Bronchial epithelial cell (primary cell): ENCODE data around the gene SLC22A7. TPM values are rescaled to one million over a fixed set of nuclear protein-coding genes. Genes with fewer than 3 reads are reported as not detected.

Source experiments
- DNase-seq: peaks from one replicate; pipeline ENCODE4 v3.0.0-alpha.2; 2010; ENCODE audit warnings: low read depth
- FAIRE-seq: peaks from 2 replicates; lab custom pipeline; 2011; peaks lifted over from hg19 to GRCh38; lab: Jason Lieb, UNC
- H3K27me3 ChIP-seq: 2 replicates; pipeline ENCODE4 v1.5.1; 2011; ENCODE audit warnings: low read length; ENCODE audit not compliant: control insufficient read depth, insufficient read depth
- H3K36me3 ChIP-seq: 2 replicates; pipeline ENCODE4 v1.5.1; 2011; ENCODE audit warnings: low read length; ENCODE audit not compliant: control insufficient read depth, insufficient read depth
- H3K4me3 ChIP-seq: 2 replicates; pipeline ENCODE4 v1.5.1; 2011; ENCODE audit warnings: mild to moderate bottlenecking, low read depth, low read length, control low read depth
- total RNA-seq: library from RNA; depleted of rRNA; stranded (reverse); fragments of >200 nt; gene quantifications from 2 replicates; pipeline ENCODE4 v1.2.1, GENCODE V29; 2014
- TF ChIP-seq, protein P1 (sequence below): IDR thresholded peaks from 2 replicates; pipeline ENCODE4 v1.5.1; 2011; ENCODE audit warnings: mild to moderate bottlenecking, moderate library complexity, low read length, control low read depth, inconsistent platforms; ENCODE audit not compliant: insufficient read depth, severe bottlenecking

SLC22A7 gene
- total RNA-seq, 1 donor from 2014 or later: not detected

DNA sequence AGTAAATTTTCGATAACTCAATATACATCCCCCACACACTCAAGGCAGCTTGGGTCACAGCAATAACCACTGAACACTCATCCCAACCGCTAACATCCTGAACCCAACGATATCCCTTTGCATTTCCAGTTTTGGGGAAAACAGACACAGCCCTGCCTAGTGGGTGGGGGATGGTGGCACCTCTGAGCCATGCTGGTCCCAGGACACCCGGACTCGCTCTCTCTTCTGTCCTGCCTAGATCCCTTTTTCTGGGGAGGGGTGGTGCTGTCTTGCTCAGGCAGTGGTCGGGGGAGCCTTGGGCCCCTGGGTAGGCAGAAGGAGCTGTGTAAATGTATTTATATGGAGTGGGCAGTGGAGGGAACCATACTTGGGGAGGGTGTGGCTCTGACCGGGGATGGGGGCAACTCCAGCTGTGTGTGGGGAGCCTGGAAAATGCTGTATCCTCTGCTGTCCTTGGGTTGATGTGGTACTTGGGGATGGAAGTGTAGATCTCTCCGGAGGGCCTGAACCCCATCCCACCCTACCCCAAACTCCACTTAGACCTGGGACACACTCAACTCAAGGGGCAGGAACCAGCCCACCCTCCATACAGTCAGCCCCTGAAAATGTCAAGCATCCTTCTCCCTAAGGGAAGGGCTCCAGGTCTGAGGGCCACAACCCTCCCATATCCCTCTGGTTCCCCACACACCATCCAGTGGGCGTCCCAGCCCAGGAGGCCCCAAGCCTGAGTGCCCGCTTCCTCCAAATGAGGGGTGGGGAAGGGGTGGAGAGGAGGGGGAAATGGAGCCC, 23.7 kb upstream of the SLC22A7 start:
- DNase-seq (no peak), FAIRE-seq (no peak)
- no peak overlapping the region for H3K4me3 ChIP-seq
- peaks cover 26% of the 10 kb centered on the region for H3K27me3 ChIP-seq
- H3K36me3 ChIP-seq: no peaks in the 10 kb centered on the region
- TF ChIP-seq, protein P1, sequence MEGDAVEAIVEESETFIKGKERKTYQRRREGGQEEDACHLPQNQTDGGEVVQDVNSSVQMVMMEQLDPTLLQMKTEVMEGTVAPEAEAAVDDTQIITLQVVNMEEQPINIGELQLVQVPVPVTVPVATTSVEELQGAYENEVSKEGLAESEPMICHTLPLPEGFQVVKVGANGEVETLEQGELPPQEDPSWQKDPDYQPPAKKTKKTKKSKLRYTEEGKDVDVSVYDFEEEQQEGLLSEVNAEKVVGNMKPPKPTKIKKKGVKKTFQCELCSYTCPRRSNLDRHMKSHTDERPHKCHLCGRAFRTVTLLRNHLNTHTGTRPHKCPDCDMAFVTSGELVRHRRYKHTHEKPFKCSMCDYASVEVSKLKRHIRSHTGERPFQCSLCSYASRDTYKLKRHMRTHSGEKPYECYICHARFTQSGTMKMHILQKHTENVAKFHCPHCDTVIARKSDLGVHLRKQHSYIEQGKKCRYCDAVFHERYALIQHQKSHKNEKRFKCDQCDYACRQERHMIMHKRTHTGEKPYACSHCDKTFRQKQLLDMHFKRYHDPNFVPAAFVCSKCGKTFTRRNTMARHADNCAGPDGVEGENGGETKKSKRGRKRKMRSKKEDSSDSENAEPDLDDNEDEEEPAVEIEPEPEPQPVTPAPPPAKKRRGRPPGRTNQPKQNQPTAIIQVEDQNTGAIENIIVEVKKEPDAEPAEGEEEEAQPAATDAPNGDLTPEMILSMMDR: no peak

DNA sequence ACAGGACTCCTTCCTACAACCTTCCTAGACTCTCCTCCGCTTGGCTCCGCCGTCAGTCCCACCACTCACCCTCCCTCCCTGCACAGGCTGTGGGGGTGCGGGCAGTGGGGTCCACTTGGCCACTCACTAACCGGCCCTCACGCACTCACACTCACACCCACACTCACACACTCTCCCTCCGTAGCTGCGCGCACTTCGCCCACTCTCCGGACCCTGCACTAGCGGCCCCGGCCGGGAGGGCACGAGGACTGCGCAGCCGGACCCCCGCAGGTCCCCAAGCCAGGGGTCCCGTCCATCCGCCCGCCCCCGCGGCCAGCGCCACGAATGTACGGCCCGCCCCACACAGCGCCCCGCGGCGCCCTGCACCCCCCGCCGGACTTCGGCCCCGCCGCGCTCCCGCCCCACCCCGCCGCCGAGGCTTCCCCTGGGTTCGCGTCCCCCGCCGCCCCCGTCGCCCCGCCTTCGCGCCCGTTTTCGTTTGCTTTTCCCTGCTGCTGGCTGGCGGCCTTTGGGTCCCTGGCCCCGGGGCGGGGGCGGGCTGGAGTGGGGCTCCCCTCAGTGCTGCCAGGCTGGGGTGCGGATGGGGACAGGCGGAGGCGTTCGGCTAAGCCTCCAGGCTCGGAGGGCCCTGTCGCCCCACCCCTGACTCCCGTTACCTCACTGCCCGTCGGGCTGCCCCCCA, 23.0 kb upstream of the SLC22A7 start:
- Histone ChIP-seq H3K27me3 (peaks cover 26% of the 10 kb centered on the region), H3K4me3 (no peak overlapping the region), H3K36me3 (no peaks in the 10 kb centered on the region)
- TF ChIP-seq, protein P1: no peak
- DNase-seq: no peak
- no peak for FAIRE-seq

DNA sequence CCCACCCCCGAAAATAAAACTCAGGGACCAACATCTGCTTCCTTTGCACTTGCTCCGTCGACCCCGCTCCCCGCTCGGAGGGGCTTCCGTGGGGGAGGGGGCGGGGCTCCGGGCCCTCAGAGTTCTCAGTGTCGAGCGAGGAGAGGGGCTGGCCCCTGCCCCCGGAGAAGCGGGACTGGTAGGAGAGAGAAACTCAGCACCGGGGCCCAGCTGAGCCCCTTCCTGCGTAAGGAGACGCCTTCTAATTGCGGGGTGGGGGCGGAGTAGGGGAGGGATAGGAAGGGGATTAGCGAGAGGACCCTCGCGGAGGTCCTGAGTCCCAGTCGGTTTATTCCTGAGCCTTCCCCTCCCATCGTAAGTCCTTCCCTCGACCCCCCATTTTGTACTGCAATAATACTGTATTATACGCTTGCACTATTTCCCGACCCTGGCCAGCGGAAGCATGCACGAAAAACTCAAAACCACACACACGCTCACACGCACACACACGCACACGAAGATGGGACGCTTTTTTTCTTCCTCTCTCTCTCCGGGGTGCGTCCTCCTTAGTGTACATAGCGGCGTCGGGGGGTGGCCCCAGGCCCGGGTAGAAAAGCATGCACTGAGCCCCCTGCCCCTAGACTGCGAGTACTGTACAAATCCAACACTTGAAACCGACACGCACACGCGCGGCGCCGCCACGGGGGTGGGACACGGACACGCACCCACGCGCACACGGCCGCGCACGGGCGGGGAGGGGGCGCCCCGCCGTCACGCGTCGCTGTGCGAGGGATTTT, 22.1 kb upstream of the SLC22A7 start:
- FAIRE-seq (no peak), DNase-seq (no peak)
- H3K27me3 ChIP-seq: peaks cover 26% of the 10 kb centered on the region
- TF ChIP-seq, protein P1: no peak
- H3K36me3 ChIP-seq: no peaks in the 10 kb centered on the region
- no peak overlapping the region for H3K4me3 ChIP-seq

DNA sequence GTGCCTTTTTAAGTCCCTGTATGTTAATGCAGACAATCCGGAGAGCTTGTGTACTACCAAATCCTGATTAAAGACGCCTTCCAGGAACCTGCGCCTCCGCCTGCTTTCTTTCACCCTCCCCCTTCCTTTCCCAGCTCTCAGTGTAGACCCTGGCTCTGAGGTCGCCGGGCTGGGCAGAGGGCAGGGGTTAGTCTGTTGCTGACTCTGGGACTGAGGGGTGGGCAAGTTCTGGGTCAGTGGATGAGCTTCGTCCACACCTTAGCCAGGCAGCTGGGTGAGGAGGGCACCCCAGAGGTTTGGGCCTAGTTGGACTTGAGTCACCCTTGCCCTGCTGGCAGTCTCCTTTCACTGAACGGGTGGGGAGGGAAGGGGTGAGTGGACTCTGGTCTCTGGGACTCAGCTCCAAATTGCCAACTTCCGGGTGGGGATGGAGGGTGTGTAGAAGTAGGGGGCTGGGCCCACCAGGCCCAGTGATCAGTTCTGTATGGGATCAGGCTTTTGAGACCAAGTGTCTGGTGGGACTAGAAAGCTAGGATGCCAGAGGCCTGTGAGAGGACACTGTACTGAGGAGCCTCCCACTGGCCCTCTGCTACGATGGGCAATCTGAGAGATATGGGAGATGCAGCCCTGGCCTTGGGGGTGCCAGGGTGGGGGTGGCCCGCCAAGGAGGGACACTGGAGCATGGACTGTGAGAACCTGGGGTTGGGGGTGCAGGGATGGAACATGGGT, 21.3 kb upstream of the SLC22A7 start:
- TF ChIP-seq, protein P1: no peak
- Histone ChIP-seq H3K27me3 (peaks cover 26% of the 10 kb centered on the region), H3K4me3 (no peak overlapping the region), H3K36me3 (no peaks in the 10 kb centered on the region)
- DNase-seq: no peak
- no peak for FAIRE-seq

DNA sequence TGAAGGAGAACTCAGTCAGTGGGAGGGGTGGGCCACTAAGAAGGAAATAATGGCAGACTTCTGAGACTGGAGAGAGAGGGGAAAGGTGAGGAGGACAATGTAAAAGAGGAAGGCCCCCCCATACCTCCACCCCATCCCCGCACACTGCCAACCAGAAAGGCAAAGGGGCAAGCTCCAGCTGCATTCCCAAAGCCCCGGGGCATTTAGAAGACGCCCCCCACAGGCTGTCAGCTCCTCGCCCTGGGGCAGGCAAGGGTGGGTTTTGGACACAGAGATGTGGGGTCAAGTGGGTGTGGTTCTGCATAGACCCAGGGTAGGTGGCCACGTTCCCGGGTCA, 20.8 kb upstream of the SLC22A7 start:
- FAIRE-seq (no peak), DNase-seq (no peak)
- Histone ChIP-seq H3K27me3 (peaks cover 26% of the 10 kb centered on the region), H3K36me3 (no peaks in the 10 kb centered on the region), H3K4me3 (no peak overlapping the region)
- TF ChIP-seq, protein P1: no peak
